Measurements from ENCODE around the gene SP4. TPM values are rescaled to one million over a fixed set of nuclear protein-coding genes. Genes with fewer than 3 reads are reported as not detected.

The SP4 gene
- total RNA-seq (2022; extraction: Qiagen RNA extraction; ENCODE audit: low read depth): 0.69 to 1.2 TPM (median 1.1 TPM) in 5 replicates

DNA sequence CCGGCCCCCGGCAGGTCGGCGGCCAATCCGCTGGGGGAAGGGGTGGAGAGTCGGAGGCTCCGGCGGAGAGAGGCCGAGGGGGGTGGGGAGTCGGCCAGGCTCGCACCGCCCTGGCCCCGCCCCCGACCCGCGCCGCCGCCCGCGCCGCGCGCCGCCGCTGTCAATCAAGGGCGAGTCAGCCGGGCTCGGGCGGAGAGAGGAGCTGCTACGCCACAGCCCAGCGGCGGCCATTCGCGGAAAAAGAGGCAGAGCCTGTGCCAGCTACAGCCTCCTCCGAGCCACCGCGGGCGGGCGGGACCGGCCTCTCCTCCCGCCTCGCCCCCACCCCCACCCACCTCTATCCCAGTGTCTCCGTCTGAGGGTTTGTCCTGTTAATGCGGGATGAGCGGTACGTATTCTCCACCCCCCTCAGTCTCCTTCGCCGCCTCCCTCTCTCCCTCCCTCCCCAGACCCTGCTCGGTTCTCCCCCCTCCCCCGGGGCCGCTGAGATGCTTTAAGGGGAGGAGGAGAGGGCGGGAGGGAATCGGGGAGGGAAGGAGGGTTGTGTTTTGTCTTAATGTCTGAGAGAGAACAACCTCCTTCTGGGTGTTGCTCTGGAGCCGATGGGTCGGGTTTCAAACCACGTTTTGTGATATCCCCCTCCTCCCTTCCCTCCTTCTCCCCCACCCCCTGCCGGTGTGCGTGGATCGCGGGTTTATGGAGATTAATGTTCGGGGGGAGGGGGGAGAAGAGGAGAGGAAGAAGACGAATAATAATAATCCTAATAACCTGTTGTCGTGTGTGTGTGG, at the start of gene SP4:
Gene SP4 (plus strand): TSS at position 213 of the 788 bp plus-strand sequence. CDS start 169 bp downstream, at position 382.

DNA sequence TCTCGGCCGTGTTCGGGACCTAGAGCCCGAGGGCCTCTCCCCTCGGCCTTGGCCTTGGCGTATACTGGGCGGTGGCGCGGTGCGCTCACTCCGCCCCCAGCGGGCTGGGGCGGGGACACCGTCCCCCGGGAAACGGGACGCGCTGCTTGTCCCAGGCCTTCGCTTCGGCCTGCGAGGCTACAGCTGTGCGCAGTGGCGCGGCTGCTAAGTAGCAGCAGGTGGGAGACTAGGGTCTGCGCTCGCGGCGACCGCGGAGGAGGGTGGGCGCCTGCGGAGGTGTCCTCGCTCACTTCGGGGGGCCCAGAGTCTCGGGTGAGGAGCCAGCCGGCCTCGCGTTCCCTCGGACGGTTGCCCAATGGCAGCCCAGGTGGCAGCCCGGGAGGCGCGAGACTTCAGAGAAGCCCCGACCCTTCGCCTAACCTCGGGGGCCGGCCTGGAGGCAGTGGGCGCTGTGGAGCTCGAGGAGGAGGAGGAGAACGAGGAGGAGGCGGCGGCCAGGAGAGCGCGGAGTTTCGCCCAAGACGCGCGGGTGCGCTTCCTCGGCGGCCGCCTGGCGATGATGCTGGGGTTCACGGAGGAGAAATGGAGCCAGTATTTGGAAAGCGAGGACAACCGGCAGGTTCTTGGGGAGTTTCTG, 115.1 kb downstream of the SP4 start, which contains the start of gene DNAH11:
Gene DNAH11 (plus strand): TSS at position 149 of the 637 bp plus-strand sequence. CDS start 207 bp downstream, at position 356.

Other genes with a start within 250 kb of the SP4 start
- gene DNAH11, start 115.0 kb downstream of the SP4 start, total RNA-seq (2022; extraction: Qiagen RNA extraction; ENCODE audit: low read depth): 0.14 to 0.77 TPM (median 0.24 TPM) in 5 replicates

Data from A549 treated with GW870086 at 1 μM for 4 hours (cell line).